NCI-H2171 (cell line): ENCODE results near the gene TPM2.
A peak's percentile ranks its signal among the peaks of the same experiment; 100 is the strongest.

Experiments
- DNase-seq: peaks from one replicate; lab custom pipeline; 2025; lab: John Stamatoyannopoulos, UW

Gene TPM2

GRCh38 chr9:35679091-35679490 lies 10.6 kb downstream of the TPM2 start:
- DNase-seq: no peak

GRCh38 chr9:35675732-35676392 lies 13.9 kb downstream of the TPM2 start:
- DNase-seq: no peak

GRCh38 chr9:35675204-35675603 lies 14.5 kb downstream of the TPM2 start:
- no peak for DNase-seq

- no peak for DNase-seq
Observed at GRCh38 chr9:35674025-35674361, 15.7 kb downstream of the TPM2 start.

GRCh38 chr9:35673132-35674024 lies 16.3 kb downstream of the TPM2 start, which contains the start of gene CA9:
Gene CA9, plus strand, starts transcription at chr9:35673928. Its CDS starts 32 bp downstream, at chr9:35673960.
- DNase-seq: peak; percentile 55

GRCh38 chr9:35669331-35670145 lies 20.2 kb downstream of the TPM2 start:
- no peak for DNase-seq

DNA sequence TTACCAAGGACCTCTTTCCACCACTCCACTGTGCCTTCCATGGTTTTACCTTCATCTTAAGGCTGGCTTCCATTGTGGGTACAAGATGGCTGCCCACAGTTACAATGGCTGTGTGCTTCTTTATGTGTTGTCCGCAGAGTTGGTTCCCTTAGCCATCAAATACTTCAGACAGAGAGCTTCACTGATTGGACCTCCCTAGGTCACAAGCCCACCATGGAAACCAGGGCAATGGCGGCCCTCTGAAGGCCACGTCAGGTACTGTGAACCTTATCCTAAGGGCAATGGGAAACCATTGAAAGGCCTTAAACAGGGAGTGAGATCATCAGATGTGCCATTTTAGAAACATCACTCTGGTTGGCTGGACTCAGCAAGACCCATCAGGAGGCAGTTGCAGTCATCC lies 21.8 kb downstream of the TPM2 start:
- DNase-seq: no peak

DNA sequence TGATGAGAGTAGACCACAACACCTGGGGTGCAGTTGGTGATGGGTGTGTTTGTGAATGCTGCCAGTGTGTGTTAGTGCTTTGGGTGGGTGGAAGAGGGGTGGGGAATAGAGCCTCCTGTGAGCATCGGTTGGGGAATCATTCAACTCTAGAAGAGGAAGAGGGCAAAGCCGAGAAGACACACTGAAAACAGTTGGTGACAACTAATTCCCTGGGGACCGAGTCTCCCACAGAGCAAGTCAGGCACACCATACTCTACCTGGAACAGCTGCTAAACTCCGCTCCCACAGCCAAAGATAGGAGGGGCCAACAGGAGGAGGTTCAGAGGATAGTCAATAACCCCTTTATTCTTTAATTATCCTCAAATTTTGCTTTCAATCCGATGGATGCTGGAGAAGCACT lies 23.2 kb downstream of the TPM2 start:
- no peak for DNase-seq

GRCh38 chr9:35666045-35666444 lies 23.7 kb downstream of the TPM2 start:
- DNase-seq: no peak

- no peak for DNase-seq
Observed at GRCh38 chr9:35665471-35665818, 24.3 kb downstream of the TPM2 start.

DNA sequence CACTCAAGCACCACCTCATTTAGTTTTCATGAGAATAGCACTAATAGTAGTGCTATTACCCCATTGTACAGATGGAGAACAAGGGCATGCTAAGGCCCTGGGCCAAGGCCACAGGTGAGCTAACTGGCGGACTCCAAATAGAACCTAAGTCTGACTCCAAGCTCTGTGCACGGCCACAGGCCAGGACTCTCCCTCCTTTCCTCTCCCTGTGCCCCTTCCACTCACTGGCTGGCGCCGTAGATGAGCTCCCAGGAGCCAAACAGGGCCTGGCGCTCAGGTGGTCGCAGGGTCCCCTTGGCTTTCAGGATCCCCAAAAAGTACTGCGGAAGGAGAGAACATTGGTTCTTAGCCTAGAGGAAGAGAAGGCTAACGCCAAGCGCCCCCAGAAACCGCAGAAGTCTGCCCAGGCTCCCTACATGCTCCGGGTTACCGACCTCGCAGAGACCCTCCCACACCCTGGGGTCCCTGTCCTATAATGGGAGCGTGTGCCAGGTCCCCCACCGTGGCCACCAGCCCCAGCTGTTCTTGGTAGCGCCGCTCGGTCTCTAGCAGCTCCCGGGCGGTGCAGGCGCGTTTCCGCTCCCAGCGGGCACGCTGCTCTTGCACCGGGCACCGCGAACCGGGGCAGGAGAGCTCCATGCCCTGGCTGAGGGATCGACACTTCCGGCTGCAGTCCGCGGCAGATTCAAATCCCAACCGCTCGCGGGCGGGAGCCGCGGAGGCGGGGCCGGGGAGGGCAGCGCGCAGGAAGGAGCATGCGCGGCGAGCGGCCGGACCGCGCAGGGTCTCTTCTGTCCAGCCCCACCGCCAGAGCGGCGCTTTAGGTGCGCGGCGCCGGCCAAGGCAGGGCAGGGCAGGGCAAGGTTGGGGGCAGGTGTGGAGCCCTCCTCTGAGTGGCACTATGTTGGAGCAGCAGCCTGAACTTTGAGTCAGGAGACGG lies 24.9 kb downstream of the TPM2 start, which contains the start of gene ARHGEF39:
TSS of gene ARHGEF39 (minus strand) at position 665 of the 940 bp plus-strand sequence. CDS start at position 639, 26 bp downstream.
- DNase-seq: no peak

DNA sequence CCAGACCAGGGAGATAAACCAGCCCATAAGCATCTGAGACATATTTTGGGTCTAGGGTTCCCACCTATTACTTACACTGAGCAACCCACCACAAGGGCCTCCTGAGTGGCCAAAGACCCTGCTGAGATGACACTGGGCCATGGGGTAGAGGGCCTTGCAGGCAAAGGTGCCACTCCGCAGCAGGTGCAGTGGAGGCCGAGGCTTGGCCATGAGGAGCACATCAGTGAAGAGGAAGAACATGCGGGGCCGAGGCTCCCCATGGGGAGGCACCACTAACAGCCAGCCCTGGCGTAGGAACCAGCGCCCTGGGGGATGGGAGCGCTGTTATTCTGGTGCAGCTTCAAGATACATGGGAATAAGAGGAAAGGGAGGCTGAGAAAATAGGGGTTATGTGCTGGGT lies 27.3 kb downstream of the TPM2 start:
- no peak for DNase-seq

DNA sequence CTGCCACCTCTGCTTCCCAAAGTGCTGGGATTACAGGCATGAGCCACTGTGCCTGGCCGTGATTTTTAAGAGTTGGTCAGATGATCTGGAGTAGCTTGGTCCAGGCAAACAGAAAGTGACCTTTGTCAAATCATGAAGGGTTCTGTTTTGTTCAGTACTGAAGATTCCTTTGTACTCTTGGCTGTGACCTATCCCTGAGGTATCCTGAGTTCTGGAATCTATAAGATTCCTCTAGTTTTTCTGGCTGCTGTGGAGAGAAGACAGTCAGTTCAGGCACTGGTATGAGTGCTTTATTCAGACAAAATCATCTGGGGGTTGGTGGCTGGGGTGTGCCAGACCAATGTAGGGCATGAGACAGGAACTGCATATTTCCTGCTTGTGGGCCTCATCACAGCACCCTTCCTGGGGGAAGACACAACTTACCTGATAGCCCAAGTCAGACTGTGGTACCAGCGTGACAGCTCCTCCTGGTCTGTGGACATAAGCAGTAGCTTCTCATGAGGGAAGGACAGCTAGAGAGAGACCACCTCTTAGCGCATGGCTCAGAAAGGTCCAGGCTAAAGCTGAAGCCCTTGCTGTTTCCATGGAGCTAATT lies 27.9 kb downstream of the TPM2 start:
- no peak for DNase-seq

- DNase-seq: no peak
Observed at GRCh38 chr9:35660966-35661415, 28.7 kb downstream of the TPM2 start.

GRCh38 chr9:35659340-35659739 lies 30.4 kb downstream of the TPM2 start:
- no peak for DNase-seq

DNA sequence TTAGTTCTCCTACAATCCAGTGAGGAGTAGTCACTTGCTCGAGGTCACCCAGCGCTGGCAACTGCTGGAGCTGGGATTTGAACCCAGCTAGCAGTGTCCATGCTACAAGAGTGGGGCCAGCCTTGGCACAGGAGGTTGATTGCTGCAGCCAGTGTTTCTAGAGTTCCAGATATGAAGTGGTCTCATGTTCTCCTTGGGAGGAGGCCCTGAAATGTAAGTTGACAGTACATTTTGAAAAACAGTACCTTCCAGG lies 30.8 kb downstream of the TPM2 start:
- DNase-seq: no peak

- DNase-seq: peak; percentile 53
Observed at GRCh38 chr9:35658137-35658967, 31.4 kb downstream of the TPM2 start, which contains the start of gene CCDC107. Gene CCDC107, plus strand, starts transcription at chr9:35658292. Its CDS starts 88 bp downstream, at chr9:35658380.

DNA sequence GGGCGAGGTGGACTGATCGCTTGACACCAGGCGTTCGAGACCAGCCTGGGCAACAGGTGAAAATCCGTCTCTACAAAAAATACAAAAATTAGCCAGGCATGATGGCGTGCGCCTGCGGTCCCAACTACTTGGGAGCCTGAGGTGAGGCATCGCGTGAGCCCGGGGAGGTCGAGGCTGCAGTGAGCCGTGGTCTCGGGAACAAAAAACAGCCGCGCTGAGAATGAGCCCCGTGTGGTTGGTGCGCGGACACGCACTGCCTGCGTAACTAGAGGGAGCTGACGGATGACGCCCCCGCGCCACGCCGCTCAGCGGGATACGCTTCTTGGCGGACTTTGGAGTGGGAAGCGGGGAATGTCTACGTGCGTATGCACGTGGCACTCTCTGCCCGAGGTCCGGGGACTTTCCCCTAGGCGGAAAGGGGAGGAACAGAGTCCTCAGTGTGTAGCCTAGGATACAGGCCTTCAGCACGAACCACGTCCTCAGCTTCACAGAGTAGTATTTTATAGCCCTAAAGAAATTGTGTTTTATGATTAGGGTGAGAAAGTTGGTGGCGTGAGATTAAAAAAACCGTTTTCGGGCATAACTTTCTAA lies 32.1 kb downstream of the TPM2 start, which contains the start of gene RMRP:
TSS of gene RMRP (minus strand) at position 474 of the 591 bp plus-strand sequence.
- DNase-seq: peak; percentile 80

DNA sequence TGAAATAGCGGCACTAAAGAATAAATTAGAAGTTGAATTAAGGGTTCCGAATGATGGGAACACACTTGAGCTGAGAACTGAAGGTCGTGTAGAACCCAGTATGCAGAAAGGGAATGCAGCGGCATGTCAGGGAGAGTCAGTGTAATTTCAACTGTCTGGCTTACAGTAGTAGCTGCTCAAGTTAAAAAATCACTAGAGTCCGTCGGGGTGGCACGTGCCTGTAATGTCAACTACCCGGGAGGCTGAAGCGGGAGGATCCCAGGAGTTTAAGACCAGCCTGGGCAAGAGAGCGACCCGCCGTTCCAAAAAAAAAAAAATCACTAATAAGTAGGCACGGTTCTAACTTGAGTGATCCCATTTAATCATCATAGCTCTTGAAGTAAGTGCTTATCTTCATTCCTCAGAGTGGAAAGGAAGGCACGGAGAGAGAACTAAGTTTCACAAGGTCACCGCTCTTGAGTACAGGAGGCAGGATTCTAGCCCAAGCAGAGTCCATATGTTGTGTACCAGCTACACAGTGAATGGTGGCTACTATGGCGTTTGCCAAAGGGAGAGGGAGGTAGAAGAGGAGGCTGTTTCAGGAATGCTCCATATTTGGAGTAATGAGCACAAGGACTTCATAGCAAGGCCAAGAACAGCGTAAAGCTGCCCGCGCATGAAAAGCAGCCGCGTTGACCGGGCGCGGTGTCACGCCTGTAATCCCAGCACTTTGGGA lies 32.7 kb downstream of the TPM2 start:
- DNase-seq: no peak
